ENCODE data around the gene FILIP1L.

The FILIP1L gene

GRCh38 chr3:99892332-99892731, 222.0 kb downstream of the FILIP1L start:
- no peak for DNase-seq (ENCODE audit: low read depth in 2 of 2)

GRCh38 chr3:99891610-99892285, 222.6 kb downstream of the FILIP1L start:
- DNase-seq (ENCODE audit: low read depth in 2 of 2), result no peak

GRCh38 chr3:99885851-99886250, 228.4 kb downstream of the FILIP1L start:
- no peak for DNase-seq (ENCODE audit: low read depth in 2 of 2)

GRCh38 chr3:99885085-99885484, 229.2 kb downstream of the FILIP1L start:
- no peak for DNase-seq (ENCODE audit: low read depth in 2 of 2)

- no peak for DNase-seq (ENCODE audit: low read depth in 2 of 2)
These were observed 229.8 kb downstream of the FILIP1L start for GRCh38 chr3:99884484-99884883.

GRCh38 chr3:99883693-99884092, 230.6 kb downstream of the FILIP1L start:
- DNase-seq (ENCODE audit: low read depth in 2 of 2), result no peak

GRCh38 chr3:99883138-99883461, 231.2 kb downstream of the FILIP1L start:
- DNase-seq (ENCODE audit: low read depth in 2 of 2), result no peak

GRCh38 chr3:99882436-99883137, 231.7 kb downstream of the FILIP1L start:
- no peak for DNase-seq (ENCODE audit: low read depth in 2 of 2)

GRCh38 chr3:99881121-99881524, 233.2 kb downstream of the FILIP1L start:
- no peak for DNase-seq (ENCODE audit: low read depth in 2 of 2)

- no peak for DNase-seq (ENCODE audit: low read depth in 2 of 2)
These were observed 235.0 kb downstream of the FILIP1L start for GRCh38 chr3:99879275-99879674.

- no peak for DNase-seq (ENCODE audit: low read depth in 2 of 2)
These were observed 236.3 kb downstream of the FILIP1L start for GRCh38 chr3:99878005-99878404.

GRCh38 chr3:99877031-99877579, 237.2 kb downstream of the FILIP1L start:
- no peak for DNase-seq (ENCODE audit: low read depth in 2 of 2)

GRCh38 chr3:99875929-99876841, 238.1 kb downstream of the FILIP1L start:
- DNase-seq (ENCODE audit: low read depth in 2 of 2), result peak; percentile 17 to 31

- DNase-seq (ENCODE audit: low read depth in 2 of 2), result no peak
These were observed 238.7 kb downstream of the FILIP1L start for GRCh38 chr3:99875581-99875928.

- no peak for DNase-seq (ENCODE audit: low read depth in 2 of 2)
These were observed 239.9 kb downstream of the FILIP1L start for GRCh38 chr3:99874237-99875002.

GRCh38 chr3:99873269-99874102, 240.8 kb downstream of the FILIP1L start:
- no peak for DNase-seq (ENCODE audit: low read depth in 2 of 2)

GRCh38 chr3:99872923-99873254, 241.4 kb downstream of the FILIP1L start:
- no peak for DNase-seq (ENCODE audit: low read depth in 2 of 2)

- DNase-seq (ENCODE audit: low read depth in 2 of 2), result no peak
These were observed 242.9 kb downstream of the FILIP1L start for GRCh38 chr3:99871231-99872045.

- no peak for DNase-seq (ENCODE audit: low read depth in 2 of 2)
These were observed 243.6 kb downstream of the FILIP1L start for GRCh38 chr3:99870712-99871111.

GRCh38 chr3:99869621-99870020, 244.7 kb downstream of the FILIP1L start:
- DNase-seq (ENCODE audit: low read depth in 2 of 2), result no peak
